ENCODE results near the gene TMEM232.

DNA sequence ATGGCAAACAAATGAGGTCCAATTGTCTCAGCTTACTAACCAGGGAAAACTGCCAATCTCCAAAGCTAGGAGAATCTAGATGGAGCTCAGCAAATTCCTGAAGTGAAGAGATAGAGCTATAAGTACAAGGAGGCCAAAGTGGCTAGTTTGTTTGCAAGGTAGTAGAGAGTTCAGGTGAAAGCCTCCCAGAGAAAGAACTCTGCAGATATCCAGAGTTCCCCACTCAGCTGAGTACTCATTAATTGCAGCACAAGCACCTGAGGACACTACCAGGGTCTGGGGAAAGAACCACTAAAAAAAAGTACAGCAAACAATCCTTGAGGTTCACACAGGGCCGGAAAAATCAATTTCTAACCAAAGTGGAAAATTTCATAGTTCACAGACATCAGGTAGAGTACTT is 250.9 kb downstream of the TMEM232 start:
- TF ChIP-seq CTCF (IDR thresholded peaks at IDR 0.05; ENCODE audit: insufficient read depth, low read length) (no peak), POLR2AphosphoS5 (IDR thresholded peaks at IDR 0.05; ENCODE audit: low read depth) (no peak), REST (IDR thresholded peaks at IDR 0.05; ENCODE audit: insufficient replicate concordance, low read depth) (no peak)

Measured in HL-60 (cell line).